HG03066 (cell line): ENCODE data around the gene NPC1L1.
"Not testable (repeated sequence)": the region's sequence is repeated elsewhere in the genome, so short reads cannot be mapped to it uniquely, and the experiment has no call there.

Experiments
- ATAC-seq: cut with Tn5 transposase; IDR thresholded peaks from one replicate; pipeline ENCODE4 v1.9.1; 2021; ENCODE audit warnings: low read depth; ENCODE audit not compliant: unreplicated experiment

NPC1L1 gene

GRCh38 chr7:44512736-44513135 is 28.4 kb downstream of the NPC1L1 start:
- ATAC-seq, result no peak

GRCh38 chr7:44511863-44512468 is 29.2 kb downstream of the NPC1L1 start:
- ATAC-seq, result no peak

GRCh38 chr7:44511236-44511635 is 29.9 kb downstream of the NPC1L1 start:
- no peak for ATAC-seq

GRCh38 chr7:44508328-44509030 is 32.7 kb downstream of the NPC1L1 start:
- ATAC-seq, result no peak

GRCh38 chr7:44506592-44507288 is 34.4 kb downstream of the NPC1L1 start:
- ATAC-seq, result not testable (repeated sequence)

- no peak for ATAC-seq
These were observed 35.5 kb downstream of the NPC1L1 start for GRCh38 chr7:44505595-44505994.

GRCh38 chr7:44498230-44498954 is 42.7 kb downstream of the NPC1L1 start:
- no peak for ATAC-seq

GRCh38 chr7:44497155-44498027 is 43.7 kb downstream of the NPC1L1 start:
- ATAC-seq, result no peak

GRCh38 chr7:44496385-44496784 is 44.7 kb downstream of the NPC1L1 start:
- no peak for ATAC-seq

- ATAC-seq, result no peak
These were observed 46.2 kb downstream of the NPC1L1 start for GRCh38 chr7:44494960-44495359.

- ATAC-seq, result no peak
These were observed 49.9 kb downstream of the NPC1L1 start for GRCh38 chr7:44491229-44491628.

GRCh38 chr7:44490351-44491200 is 50.6 kb downstream of the NPC1L1 start, which contains the start of gene NUDCD3:
Gene NUDCD3, minus strand, starts transcription at chr7:44490658. Its CDS starts 58 bp downstream, at chr7:44490600.
- ATAC-seq, result peak; percentile 94

GRCh38 chr7:44489955-44490350 is 51.2 kb downstream of the NPC1L1 start:
- ATAC-seq, result peak; percentile 26

- ATAC-seq, result no peak
These were observed 52.2 kb downstream of the NPC1L1 start for GRCh38 chr7:44488955-44489354.

- no peak for ATAC-seq
These were observed 54.4 kb downstream of the NPC1L1 start for GRCh38 chr7:44486693-44487092.

GRCh38 chr7:44486001-44486400 is 55.1 kb downstream of the NPC1L1 start:
- no peak for ATAC-seq

GRCh38 chr7:44484482-44485313 is 56.4 kb downstream of the NPC1L1 start:
- no peak for ATAC-seq
